CD4-positive, alpha-beta T cell treated with Interleukin-2 at 100 ng/mL for 4 hours (primary cell): ENCODE results near the gene PCDHA3.
"Not testable (repeated sequence)": the region's sequence is repeated elsewhere in the genome, so short reads cannot be mapped to it uniquely, and the experiment has no call there.

Experiments
- DNase-seq: peaks from one replicate; pipeline ENCODE4 v3.0.0-alpha.2; 2020; ENCODE audit warnings: low spot score

Gene PCDHA3

DNA sequence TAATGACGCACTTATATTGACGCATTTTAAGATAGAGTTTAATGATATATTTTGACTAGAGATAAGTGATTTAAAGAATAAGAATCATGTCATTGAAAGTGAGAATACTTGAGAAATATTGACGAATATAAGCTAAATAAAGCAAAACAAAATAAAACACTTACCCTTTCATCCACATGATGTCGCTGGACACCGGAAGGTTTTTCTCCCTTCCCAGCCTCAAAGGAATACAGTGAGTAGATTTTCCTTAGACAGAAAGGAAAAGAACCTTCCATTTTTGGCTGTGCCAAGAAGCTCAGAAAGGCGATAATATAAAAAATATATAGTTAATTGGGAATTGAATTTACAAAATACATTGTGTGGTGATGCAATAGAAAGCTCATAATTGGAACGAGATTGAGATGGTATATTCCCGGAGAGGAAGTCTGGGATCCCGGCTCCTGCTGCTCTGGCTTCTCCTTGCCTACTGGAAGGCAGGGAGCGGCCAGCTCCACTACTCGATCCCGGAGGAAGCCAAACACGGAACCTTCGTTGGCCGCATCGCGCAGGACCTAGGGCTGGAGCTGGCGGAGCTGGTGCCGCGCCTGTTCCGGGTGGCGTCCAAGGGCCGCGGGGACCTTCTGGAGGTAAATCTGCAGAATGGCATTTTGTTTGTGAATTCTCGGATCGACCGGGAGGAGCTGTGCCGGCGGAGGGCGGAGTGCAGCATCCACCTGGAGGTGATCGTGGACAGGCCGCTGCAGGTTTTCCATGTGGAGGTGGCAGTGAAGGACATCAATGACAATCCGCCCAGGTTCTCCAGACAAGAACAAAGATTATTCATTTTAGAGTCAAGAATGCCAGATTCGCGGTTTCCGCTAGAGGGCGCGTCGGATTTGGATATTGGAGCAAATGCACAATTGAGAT is 20.8 kb downstream of the PCDHA3 start, which contains the start of gene PCDHA5:
Gene PCDHA5 (plus strand): TSS at position 239 of the 906 bp plus-strand sequence.
- no peak for DNase-seq

DNA sequence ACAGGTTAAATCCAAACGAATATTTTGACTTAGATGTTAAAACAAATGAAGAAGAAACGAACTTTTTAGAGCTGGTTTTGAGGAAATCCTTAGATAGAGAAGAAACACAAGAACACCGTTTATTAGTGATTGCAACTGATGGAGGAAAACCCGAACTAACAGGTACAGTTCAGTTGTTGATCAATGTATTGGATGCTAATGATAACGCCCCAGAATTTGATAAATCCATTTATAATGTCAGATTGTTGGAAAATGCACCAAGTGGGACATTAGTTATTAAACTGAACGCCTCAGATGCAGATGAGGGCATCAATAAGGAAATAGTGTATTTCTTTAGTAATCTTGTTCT is 21.4 kb downstream of the PCDHA3 start:
- DNase-seq, result no peak

DNA sequence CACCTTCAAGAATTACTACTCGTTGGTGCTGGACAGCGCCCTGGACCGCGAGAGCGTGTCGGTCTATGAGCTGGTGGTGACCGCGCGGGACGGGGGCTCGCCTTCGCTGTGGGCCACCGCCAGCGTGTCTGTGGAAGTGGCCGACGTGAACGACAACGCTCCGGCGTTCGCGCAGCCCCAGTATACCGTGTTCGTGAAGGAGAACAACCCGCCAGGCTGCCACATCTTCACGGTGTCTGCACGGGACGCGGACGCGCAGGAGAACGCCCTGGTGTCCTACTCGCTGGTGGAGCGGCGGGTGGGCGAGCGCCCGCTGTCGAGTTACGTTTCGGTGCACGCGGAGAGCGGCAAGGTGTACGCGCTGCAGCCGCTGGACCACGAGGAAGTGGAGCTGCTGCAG is 22.1 kb downstream of the PCDHA3 start:
- DNase-seq, result not testable (repeated sequence)

DNA sequence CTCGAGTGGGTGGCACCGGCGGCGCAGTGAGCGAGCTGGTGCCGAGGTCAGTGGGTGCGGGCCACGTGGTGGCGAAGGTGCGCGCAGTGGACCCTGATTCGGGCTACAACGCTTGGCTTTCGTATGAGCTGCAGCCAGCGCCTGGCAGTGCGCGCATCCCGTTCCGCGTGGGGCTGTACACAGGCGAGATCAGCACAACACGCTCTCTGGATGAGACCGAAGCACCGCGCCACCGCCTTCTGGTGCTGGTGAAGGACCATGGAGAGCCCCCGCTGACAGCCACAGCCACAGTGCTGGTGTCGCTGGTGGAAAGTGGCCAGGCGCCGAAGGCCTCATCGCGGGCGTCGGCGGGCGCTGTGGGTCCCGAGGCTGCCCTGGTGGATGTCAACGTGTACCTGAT is 22.6 kb downstream of the PCDHA3 start:
- no peak for DNase-seq

DNA sequence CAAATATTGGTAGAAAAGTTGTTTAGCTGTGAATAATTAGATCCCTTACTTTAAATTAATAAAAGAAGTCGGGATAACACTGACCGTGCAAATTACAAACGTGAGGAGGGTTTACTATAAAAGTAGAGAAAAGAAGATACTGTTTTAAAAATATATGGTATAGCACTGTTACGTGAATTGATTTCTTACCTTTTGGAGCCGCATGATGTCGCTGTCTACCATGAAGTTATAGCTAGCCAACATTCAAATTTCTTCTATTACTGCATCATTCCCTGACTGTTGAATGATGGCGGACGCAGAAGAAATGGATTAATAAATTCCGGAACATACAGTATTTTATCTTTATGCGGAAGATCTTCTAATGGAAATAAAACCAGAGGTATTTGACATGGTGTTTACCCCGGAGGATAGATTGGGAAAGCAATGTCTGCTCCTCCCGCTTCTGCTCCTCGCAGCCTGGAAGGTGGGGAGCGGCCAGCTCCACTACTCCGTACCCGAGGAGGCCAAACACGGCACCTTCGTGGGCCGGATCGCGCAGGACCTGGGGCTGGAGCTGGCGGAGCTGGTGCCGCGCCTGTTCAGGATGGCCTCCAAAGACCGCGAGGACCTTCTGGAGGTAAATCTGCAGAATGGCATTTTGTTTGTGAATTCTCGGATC is 27.0 kb downstream of the PCDHA3 start, which contains the start of gene PCDHA6:
Gene PCDHA6 (plus strand): TSS at position 257 of the 658 bp plus-strand sequence. CDS start 132 bp downstream, at position 389.
- DNase-seq, result no peak

DNA sequence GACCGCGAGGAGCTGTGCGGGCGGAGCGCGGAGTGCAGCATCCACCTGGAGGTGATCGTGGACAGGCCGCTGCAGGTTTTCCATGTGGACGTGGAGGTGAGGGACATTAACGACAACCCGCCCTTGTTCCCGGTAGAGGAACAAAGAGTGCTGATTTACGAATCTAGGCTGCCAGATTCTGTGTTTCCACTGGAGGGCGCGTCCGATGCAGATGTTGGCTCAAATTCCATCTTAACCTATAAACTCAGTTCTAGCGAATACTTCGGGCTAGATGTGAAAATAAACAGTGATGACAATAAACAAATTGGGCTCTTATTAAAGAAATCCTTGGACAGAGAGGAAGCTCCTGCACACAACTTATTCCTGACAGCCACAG is 27.5 kb downstream of the PCDHA3 start:
- no peak for DNase-seq

DNA sequence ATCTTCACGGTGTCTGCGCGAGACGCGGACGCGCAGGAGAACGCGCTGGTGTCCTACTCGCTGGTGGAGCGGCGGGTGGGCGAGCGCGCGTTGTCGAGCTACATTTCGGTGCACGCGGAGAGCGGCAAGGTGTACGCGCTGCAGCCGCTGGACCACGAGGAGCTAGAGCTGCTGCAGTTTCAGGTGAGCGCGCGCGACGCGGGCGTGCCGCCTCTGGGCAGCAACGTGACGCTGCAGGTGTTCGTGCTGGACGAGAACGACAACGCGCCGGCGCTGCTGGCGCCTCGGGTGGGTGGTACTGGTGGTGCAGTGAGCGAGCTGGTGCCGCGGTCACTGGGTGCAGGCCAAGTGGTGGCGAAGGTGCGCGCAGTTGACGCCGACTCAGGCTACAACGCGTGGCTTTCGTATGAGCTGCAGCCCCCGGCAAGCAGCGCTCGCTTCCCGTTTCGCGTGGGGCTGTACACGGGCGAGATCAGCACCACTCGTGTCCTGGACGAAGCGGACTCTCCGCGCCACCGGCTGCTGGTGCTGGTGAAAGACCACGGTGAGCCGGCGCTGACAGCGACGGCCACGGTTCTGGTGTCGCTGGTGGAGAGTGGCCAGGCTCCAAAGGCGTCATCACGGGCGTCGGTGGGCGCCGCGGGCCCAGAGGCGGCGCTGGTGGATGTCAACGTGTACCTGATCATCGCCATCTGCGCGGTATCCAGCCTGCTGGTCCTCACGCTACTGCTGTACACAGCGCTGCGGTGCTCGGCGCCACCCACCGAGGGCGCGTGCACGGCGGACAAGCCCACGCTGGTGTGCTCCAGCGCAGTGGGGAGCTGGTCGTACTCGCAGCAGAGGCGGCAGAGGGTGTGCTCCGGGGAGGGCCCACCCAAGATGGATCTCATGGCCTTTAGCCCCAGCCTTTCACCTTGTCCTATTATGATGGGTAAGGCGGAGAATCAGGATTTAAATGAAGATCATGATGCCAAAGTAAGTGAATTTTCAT is 28.9 kb downstream of the PCDHA3 start:
- not testable (repeated sequence) for DNase-seq

DNA sequence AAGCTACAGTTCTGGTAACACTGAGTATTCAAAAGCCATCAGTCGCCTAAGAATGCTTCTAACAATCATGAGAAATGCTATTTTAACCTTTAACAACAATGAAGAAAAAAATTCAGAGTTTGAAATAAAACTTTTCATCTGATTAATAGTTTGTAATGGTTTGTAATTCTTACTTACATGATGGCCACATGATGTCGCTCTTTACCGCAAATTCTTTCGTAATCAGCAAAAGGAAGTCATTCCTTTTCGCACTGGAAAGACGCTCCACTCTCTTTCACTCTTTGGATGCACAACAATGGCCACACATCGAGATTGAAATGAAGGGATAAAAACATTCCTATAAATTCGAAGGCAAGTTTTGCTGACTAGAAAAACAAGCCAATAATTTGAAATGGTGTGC is 33.1 kb downstream of the PCDHA3 start, which contains the start of gene PCDHA7:
Gene PCDHA7 (plus strand): TSS at position 277 of the 400 bp plus-strand sequence. CDS start 115 bp downstream, at position 392.
- no peak for DNase-seq

DNA sequence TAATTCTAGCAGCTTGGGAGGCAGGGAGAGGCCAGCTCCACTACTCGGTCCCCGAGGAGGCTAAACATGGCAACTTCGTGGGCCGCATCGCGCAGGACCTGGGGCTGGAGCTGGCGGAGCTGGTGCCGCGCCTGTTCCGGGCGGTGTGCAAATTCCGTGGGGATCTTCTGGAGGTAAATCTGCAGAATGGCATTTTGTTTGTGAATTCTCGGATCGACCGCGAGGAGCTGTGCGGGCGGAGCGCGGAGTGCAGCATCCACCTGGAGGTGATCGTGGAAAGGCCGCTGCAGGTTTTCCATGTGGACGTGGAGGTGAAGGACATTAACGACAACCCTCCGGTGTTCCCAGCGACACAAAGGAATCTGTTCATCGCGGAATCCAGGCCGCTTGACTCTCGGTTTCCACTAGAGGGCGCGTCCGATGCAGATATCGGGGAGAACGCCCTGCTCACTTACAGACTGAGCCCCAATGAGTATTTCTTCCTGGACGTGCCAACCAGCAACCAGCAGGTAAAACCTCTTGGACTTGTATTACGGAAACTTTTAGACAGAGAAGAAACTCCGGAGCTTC is 33.7 kb downstream of the PCDHA3 start:
- not testable (repeated sequence) for DNase-seq

DNA sequence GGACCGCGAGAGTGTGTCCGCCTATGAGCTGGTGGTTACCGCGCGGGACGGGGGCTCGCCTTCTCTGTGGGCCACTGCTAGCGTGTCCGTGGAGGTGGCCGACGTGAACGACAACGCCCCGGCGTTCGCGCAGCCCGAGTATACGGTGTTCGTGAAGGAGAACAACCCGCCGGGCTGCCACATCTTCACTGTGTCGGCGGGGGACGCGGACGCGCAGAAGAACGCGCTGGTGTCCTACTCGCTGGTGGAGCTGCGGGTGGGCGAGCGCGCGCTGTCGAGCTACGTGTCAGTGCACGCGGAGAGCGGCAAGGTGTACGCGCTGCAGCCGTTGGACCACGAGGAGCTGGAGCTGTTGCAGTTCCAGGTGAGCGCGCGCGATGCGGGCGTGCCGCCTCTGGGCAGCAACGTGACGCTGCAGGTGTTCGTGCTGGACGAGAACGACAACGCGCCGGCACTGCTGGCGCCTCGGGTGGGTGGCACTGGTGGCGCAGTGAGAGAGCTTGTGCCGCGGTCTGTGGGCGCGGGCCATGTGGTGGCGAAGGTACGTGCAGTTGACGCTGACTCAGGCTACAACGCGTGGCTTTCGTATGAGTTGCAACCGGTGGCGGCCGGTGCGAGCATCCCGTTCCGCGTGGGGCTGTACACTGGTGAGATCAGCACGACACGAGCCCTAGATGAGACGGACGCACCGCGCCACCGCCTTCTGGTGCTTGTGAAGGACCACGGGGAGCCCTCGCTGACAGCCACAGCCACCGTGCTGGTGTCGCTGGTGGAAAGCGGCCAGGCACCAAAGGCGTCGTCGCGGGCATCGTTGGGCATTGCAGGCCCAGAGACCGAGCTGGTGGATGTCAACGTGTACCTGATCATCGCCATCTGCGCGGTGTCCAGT is 35.0 kb downstream of the PCDHA3 start:
- no peak for DNase-seq

DNA sequence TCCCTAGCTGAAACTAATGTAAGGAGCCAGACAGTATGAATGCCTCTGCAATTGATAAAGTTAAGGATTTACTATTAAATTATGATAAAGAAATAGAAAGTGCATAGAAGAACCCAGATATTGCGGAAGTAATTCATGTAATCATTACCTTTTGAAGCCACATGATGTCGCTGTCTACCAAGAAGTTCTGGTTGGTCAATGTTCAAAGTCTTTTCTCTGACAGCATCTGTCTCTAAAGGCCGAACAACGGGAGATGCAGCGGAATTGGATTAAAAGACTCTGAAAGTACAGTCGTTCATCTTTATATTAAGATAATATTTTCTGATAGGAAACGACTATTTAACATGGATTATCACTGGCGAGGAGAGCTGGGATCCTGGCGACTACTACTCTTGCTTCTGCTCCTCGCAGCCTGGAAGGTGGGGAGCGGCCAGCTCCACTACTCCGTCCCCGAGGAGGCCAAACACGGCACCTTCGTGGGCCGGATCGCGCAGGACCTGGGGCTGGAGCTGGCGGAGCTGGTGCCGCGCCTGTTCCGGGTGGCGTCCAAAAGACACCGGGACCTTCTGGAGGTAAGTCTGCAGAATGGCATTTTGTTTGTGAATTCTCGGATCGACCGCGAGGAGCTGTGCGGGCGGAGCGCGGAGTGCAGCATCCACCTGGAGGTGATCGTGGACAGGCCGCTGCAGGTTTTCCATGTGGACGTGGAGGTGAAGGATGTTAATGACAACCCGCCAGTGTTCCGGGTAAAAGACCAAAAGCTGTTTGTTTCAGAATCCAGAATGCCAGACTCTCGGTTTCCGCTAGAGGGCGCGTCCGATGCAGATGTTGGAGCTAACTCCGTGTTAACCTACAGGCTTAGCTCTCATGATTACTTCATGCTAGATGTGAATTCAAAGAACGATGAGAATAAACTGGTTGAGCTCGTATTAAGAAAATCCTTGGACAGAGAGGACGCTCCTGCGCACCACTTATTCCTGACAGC is 40.4 kb downstream of the PCDHA3 start, which contains the start of gene PCDHA8:
Gene PCDHA8 (plus strand): TSS at position 210 of the 985 bp plus-strand sequence. CDS start 135 bp downstream, at position 345.
- peak; percentile 1 for DNase-seq

DNA sequence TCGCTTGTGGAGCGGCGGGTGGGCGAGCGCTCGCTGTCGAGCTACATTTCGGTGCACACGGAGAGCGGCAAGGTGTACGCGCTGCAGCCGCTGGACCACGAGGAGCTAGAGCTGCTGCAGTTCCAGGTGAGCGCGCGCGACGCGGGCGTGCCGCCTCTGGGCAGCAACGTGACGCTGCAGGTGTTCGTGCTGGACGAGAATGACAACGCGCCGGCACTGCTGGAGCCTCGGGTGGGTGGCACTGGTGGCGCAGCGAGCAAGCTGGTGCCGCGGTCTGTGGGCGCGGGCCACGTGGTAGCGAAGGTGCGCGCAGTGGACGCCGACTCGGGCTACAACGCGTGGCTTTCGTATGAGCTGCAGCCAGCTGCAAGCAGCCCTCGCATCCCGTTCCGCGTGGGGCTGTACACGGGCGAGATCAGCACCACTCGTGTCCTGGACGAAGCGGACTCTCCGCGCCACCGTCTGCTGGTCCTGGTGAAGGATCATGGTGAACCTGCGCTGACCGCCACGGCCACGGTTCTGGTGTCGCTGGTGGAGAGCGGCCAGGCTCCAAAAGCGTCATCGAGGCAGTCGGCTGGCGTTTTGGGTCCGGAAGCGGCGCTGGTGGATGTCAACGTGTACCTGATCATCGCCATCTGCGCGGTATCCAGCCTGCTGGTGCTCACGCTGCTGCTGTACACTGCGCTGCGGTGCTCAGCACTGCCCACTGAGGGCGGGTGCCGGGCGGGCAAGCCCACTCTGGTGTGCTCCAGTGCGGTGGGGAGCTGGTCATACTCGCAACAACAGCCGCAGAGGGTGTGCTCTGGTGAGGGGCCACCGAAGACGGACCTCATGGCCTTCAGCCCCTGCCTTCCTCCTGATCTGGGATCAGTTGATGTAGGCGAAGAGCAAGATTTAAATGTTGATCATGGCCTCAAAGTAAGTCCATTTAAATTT is 42.2 kb downstream of the PCDHA3 start:
- DNase-seq, result no peak

DNA sequence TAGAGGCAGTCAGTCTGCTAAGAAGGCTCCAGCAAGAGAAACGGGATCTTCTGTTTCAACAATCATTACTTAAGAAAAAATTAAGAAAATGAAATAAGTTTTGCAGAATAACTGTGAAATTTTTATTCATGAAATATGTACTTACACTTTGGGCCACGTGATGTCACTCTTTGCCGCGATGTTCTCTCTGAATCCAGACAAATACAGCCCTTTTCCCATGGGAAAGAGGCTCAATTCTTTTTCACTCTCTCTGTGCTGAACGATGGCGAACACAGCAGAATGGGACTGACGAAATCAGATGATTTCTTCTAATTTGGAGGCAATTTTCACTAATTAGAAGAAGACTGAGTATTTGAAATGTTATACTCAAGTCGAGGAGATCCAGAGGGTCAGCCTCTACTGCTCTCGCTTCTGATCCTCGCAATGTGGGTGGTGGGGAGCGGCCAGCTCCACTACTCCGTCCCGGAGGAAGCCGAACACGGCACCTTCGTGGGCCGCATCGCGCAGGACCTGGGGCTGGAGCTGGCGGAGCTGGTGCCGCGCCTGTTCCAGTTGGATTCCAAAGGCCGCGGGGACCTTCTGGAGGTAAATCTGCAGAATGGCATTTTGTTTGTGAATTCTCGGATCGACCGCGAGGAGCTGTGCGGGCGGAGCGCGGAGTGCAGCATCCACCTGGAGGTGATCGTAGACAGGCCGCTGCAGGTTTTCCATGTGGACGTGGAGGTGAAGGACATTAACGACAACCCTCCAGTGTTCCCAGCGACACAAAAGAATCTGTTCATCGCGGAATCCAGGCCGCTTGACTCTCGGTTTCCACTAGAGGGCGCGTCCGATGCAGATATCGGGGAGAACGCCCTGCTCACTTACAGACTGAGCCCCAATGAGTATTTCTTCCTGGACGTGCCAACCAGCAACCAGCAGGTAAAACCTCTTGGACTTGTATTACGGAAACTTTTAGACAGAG is 47.6 kb downstream of the PCDHA3 start, which contains the start of gene PCDHA9:
Gene PCDHA9 (plus strand): TSS at position 244 of the 964 bp plus-strand sequence. CDS start 114 bp downstream, at position 358.
- not testable (repeated sequence) for DNase-seq

DNA sequence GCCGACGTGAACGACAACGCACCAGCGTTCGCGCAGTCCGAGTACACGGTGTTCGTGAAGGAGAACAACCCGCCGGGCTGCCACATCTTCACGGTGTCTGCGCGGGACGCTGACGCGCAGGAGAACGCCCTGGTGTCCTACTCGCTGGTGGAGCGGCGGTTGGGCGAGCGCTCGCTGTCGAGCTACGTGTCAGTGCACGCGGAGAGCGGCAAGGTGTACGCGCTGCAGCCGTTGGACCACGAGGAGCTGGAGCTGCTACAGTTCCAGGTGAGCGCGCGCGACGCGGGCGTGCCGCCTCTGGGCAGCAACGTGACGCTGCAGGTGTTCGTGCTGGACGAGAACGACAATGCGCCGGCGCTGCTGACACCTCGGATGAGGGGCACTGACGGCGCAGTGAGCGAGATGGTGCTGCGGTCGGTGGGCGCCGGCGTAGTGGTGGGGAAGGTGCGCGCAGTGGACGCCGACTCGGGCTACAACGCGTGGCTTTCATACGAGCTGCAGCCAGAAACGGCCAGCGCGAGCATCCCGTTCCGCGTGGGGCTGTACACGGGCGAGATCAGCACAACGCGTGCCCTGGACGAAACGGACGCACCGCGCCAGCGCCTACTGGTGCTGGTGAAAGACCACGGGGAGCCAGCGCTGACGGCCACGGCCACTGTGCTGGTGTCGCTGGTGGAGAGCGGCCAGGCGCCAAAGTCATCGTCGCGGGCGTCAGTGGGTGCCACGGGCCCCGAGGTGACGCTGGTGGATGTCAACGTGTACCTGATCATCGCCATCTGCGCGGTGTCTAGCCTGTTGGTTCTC is 49.2 kb downstream of the PCDHA3 start:
- DNase-seq, result not testable (repeated sequence)
